Activated T-cell treated with anti-CD3 and anti-CD28 coated beads, Interleukin-2, amount 50 U/mL, for 72 hours (primary cell): ENCODE data around the gene PDIK1L. TPM values are rescaled to one million over a fixed set of nuclear protein-coding genes. Genes with fewer than 3 reads are reported as not detected.

Source experiments
- ATAC-seq, 2 donors: fragments of 150-1000 bp; cut with Tn5 transposase; replicated peaks in 1 of 2; 2 replicates each; pipeline ENCODE4 v1.10.0; 2021; ENCODE audit warnings: moderate library complexity in 2 of 2, mild to moderate bottlenecking in 1 of 2
- DNase-seq, 2 donors: peaks; one replicate each; pipeline ENCODE4 v3.0.0; 2021 to 2022; ENCODE audit warnings: mixed read lengths in 1 of 2
- H3K27ac Mint-ChIP-seq: one replicate; pipeline ENCODE4 v1.8.0; 2022; ENCODE audit warnings: mild to moderate bottlenecking, moderate library complexity, mixed read lengths
- H3K27me3 Mint-ChIP-seq: one replicate; pipeline ENCODE4 v1.8.0; 2022; ENCODE audit warnings: low read depth, mixed read lengths
- H3K36me3 Mint-ChIP-seq, 2 donors: one replicate each; pipeline ENCODE4 v1.8.0; 2022; ENCODE audit warnings: mixed read lengths in 2 of 2, mild to moderate bottlenecking in 1 of 2; ENCODE audit not compliant: insufficient read depth in 2 of 2
- H3K4me1 Mint-ChIP-seq: one replicate; pipeline ENCODE4 v1.8.0; 2022; ENCODE audit warnings: low read depth, mixed read lengths
- H3K4me3 Mint-ChIP-seq, 2 donors: one replicate each; pipeline ENCODE4 v1.8.0; 2022; ENCODE audit warnings: mild to moderate bottlenecking in 2 of 2, mixed read lengths in 2 of 2, moderate library complexity in 2 of 2
- H3K9me3 Mint-ChIP-seq, 2 donors: one replicate each; pipeline ENCODE4 v1.8.0; 2022; ENCODE audit warnings: mixed read lengths in 2 of 2
- total RNA-seq, 2 donors: library from RNA; stranded (reverse); gene quantifications; one replicate each; pipeline ENCODE4 v1.2.3, GENCODE V29; 2022

PDIK1L gene
- total RNA-seq, 2 donors from 2014 or later, result 17.9 to 22.5 TPM

- ATAC-seq, result no peak
- Mint-ChIP-seq H3K27me3 (no peaks in the 10 kb centered on the region), H3K36me3 (peaks cover 0 to 5% of the 10 kb centered on the region in 2 donors), H3K4me3 (no peak overlapping the region), H3K9me3 (no peaks in the 10 kb centered on the region), H3K27ac (no peak overlapping the region), H3K4me1 (peaks cover 23% of the 10 kb centered on the region)
- DNase-seq, result no peak
Measured at GRCh38 chr1:26132128-26132833, 20.7 kb downstream of the PDIK1L start.

GRCh38 chr1:26132834-26133167 lies 21.2 kb downstream of the PDIK1L start:
- H3K27ac Mint-ChIP-seq, result no peak overlapping the region
- DNase-seq (no peak), ATAC-seq (no peak)
- no peak overlapping the region for H3K4me3 Mint-ChIP-seq
- H3K4me1 Mint-ChIP-seq, result peaks cover 18% of the 10 kb centered on the region
- H3K27me3 Mint-ChIP-seq, result no peaks in the 10 kb centered on the region
- H3K36me3 Mint-ChIP-seq, result peaks cover 0 to 5% of the 10 kb centered on the region in 2 donors
- H3K9me3 Mint-ChIP-seq, result no peaks in the 10 kb centered on the region

GRCh38 chr1:26134466-26134865 lies 22.8 kb downstream of the PDIK1L start:
- Mint-ChIP-seq H3K4me1 (peaks cover 12% of the 10 kb centered on the region), H3K27ac (no peak overlapping the region), H3K36me3 (peaks cover 0 to 5% of the 10 kb centered on the region in 2 donors), H3K27me3 (no peaks in the 10 kb centered on the region), H3K4me3 (no peak overlapping the region), H3K9me3 (no peaks in the 10 kb centered on the region)
- ATAC-seq (no peak), DNase-seq (no peak)

- DNase-seq (no peak), ATAC-seq (no peak)
- peaks cover 0 to 4% of the 10 kb centered on the region in 2 donors for H3K36me3 Mint-ChIP-seq
- H3K9me3 Mint-ChIP-seq, result no peaks in the 10 kb centered on the region
- no peak overlapping the region for H3K4me3 Mint-ChIP-seq
- peaks cover 6% of the 10 kb centered on the region for H3K4me1 Mint-ChIP-seq
- H3K27me3 Mint-ChIP-seq, result no peaks in the 10 kb centered on the region
- no peak overlapping the region for H3K27ac Mint-ChIP-seq
Measured at GRCh38 chr1:26138974-26139558, 27.4 kb downstream of the PDIK1L start.

- H3K36me3 Mint-ChIP-seq, result no peaks in the 10 kb centered on the region
- H3K9me3 Mint-ChIP-seq, result no peaks in the 10 kb centered on the region
- H3K27ac Mint-ChIP-seq, result no peak overlapping the region
- no peak overlapping the region for H3K4me3 Mint-ChIP-seq
- H3K4me1 Mint-ChIP-seq, result peaks cover 6% of the 10 kb centered on the region
- DNase-seq (no peak), ATAC-seq (no peak)
- no peaks in the 10 kb centered on the region for H3K27me3 Mint-ChIP-seq
Measured at GRCh38 chr1:26142159-26142558, 30.5 kb downstream of the PDIK1L start.

- ATAC-seq (peak; percentile 87 to 91), DNase-seq (peak; percentile 70 to 83)
- H3K27me3 Mint-ChIP-seq, result no peaks in the 10 kb centered on the region
- no peak overlapping the region for H3K27ac Mint-ChIP-seq
- H3K36me3 Mint-ChIP-seq, result no peaks in the 10 kb centered on the region
- no peaks in the 10 kb centered on the region for H3K9me3 Mint-ChIP-seq
- no peak overlapping the region for H3K4me3 Mint-ChIP-seq
- H3K4me1 Mint-ChIP-seq, result no peaks in the 10 kb centered on the region
Measured at GRCh38 chr1:26145041-26145959, 33.7 kb downstream of the PDIK1L start.

GRCh38 chr1:26145960-26146294 lies 34.3 kb downstream of the PDIK1L start:
- H3K4me1 Mint-ChIP-seq, result no peaks in the 10 kb centered on the region
- no peaks in the 10 kb centered on the region for H3K36me3 Mint-ChIP-seq
- no peak overlapping the region for H3K27ac Mint-ChIP-seq
- DNase-seq (no peak), ATAC-seq (no peak)
- no peaks in the 10 kb centered on the region for H3K9me3 Mint-ChIP-seq
- no peaks in the 10 kb centered on the region for H3K27me3 Mint-ChIP-seq
- H3K4me3 Mint-ChIP-seq, result no peak overlapping the region

GRCh38 chr1:26148887-26149286 lies 37.3 kb downstream of the PDIK1L start:
- Mint-ChIP-seq H3K4me3 (no peak overlapping the region), H3K36me3 (no peaks in the 10 kb centered on the region), H3K27ac (no peak overlapping the region), H3K4me1 (no peaks in the 10 kb centered on the region), H3K27me3 (peaks cover 3% of the 10 kb centered on the region), H3K9me3 (no peaks in the 10 kb centered on the region)
- ATAC-seq (no peak), DNase-seq (no peak)

- Mint-ChIP-seq H3K27ac (no peak overlapping the region), H3K9me3 (no peaks in the 10 kb centered on the region), H3K4me3 (no peak overlapping the region), H3K27me3 (peaks cover 36% of the 10 kb centered on the region), H3K36me3 (no peaks in the 10 kb centered on the region), H3K4me1 (peaks cover 4% of the 10 kb centered on the region)
- ATAC-seq (no peak), DNase-seq (no peak)
Measured at GRCh38 chr1:26153966-26154532, 42.4 kb downstream of the PDIK1L start.

GRCh38 chr1:26154750-26155149 lies 43.1 kb downstream of the PDIK1L start:
- Mint-ChIP-seq H3K36me3 (no peaks in the 10 kb centered on the region), H3K4me1 (peaks cover 4% of the 10 kb centered on the region), H3K27ac (no peak overlapping the region), H3K9me3 (no peaks in the 10 kb centered on the region), H3K4me3 (no peak overlapping the region), H3K27me3 (peaks cover 43% of the 10 kb centered on the region)
- DNase-seq, result no peak
- no peak for ATAC-seq

GRCh38 chr1:26155370-26156284 lies 44.0 kb downstream of the PDIK1L start:
- DNase-seq, result no peak
- Mint-ChIP-seq H3K36me3 (no peaks in the 10 kb centered on the region), H3K9me3 (no peaks in the 10 kb centered on the region), H3K4me3 (no peak overlapping the region), H3K27ac (no peak overlapping the region), H3K4me1 (peaks cover 4% of the 10 kb centered on the region), H3K27me3 (peaks cover 44% of the 10 kb centered on the region)
- no peak for ATAC-seq

- Mint-ChIP-seq H3K27ac (no peak overlapping the region), H3K4me3 (no peak overlapping the region), H3K27me3 (peaks cover 44% of the 10 kb centered on the region), H3K4me1 (peaks cover 4% of the 10 kb centered on the region), H3K9me3 (no peaks in the 10 kb centered on the region), H3K36me3 (no peaks in the 10 kb centered on the region)
- no peak for ATAC-seq
- no peak for DNase-seq
Measured at GRCh38 chr1:26156285-26157038, 44.8 kb downstream of the PDIK1L start.
